ENCODE measurements around the gene ANTXR2.

The ANTXR2 gene

GRCh38 chr4:79979785-79980437 is 93.1 kb downstream of the ANTXR2 start:
- no peak for DNase-seq

DNA sequence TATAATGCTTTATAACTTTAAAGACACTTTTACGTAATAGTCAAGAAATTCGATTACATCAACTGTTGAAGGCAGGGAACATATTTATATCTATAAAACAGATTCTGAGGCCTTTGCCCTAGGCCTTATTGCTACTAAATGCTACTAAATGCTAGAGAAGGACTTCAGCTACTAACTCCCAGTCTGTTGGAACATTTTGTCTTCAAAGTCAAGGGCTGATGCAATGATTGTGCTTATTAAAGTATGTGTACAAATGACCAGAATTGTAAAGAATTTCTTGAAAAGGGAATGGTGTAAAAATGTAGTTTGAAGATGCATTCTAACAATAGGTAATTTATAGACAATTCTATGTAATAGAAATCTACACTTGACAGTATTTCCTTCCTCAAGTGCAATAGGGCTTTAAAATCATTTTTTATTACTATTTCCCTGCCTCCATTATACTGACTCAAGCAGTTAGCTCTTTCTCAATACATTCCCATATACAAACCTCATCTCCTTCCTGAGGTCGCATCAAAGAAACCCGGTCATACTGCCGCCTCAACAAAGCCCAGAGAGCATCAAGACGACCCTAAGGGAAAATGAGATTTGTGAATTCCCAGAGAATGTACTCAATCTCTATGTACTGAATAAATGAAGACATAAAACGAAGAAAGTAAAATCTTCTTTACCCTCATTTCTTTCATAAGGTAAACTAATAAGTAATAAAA is 95.7 kb downstream of the ANTXR2 start:
- no peak for DNase-seq

- DNase-seq, result peak; percentile 88
Measured at GRCh38 chr4:79964400-79965211, 108.4 kb downstream of the ANTXR2 start.

- no peak for DNase-seq
Measured at GRCh38 chr4:79964020-79964399, 109.0 kb downstream of the ANTXR2 start.

DNA sequence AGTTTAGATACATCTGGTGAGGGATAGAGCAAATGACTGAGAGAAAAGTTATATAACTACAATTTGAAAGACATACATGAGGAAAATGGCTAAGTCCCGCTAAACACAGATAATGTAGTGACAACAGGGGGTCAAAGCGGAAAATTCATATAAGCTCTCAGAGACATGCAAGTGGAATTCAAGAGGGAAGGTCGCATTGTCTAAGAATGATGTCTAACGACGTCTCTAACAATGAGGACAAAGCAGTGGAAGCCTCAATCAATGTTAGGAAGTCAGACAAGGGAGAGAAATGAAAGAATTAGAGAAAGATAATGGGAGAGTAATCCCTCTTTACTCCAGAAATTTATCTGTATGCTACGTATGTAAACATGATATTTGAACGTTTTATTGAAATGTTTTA is 113.4 kb downstream of the ANTXR2 start:
- peak; percentile 57 for DNase-seq

GRCh38 chr4:79958466-79959264 is 114.4 kb downstream of the ANTXR2 start:
- DNase-seq, result no peak

GRCh38 chr4:79949178-79949577 is 123.9 kb downstream of the ANTXR2 start:
- DNase-seq, result no peak

- no peak for DNase-seq
Measured at GRCh38 chr4:79948739-79949138, 124.3 kb downstream of the ANTXR2 start.

DNA sequence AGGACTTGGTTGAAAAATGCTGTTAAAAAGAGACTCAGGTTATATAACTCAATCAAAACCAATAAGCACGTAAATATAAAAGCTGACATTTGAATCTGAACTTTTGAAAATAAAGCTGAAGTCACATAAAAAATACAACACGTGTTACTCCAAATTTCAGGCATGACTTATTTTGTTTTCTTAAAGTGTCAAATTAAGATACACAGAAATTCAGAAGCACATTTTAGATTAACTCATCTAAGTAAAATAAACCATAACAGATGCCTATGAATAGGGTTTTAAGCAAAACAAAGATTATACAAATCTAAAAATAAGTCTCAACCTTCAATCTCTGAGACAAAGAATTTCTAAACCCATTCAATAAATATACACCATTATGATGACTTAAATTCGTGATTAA is 124.8 kb downstream of the ANTXR2 start:
- DNase-seq, result no peak

- DNase-seq, result no peak
Measured at GRCh38 chr4:79947386-79947785, 125.6 kb downstream of the ANTXR2 start.

- DNase-seq, result no peak
Measured at GRCh38 chr4:79935274-79935673, 137.8 kb downstream of the ANTXR2 start.

DNA sequence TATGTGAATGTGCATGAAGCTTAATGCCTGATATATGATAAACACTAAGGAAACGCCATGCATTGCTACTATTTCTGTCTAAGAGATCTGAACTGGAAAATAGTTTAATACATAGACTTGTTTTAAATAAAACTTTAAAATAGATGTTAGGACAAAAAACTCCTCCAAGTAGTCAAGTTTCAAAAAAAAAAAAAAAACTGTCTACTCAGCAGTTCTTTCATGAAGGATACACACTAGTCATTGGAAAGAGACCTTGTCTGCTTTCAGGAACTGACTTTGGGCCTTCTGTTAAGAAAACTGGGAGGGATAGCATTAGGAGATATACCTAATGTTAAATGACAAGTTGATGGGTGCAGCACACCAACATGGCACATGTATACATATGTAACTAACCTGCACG is 138.4 kb downstream of the ANTXR2 start:
- no peak for DNase-seq

DNA sequence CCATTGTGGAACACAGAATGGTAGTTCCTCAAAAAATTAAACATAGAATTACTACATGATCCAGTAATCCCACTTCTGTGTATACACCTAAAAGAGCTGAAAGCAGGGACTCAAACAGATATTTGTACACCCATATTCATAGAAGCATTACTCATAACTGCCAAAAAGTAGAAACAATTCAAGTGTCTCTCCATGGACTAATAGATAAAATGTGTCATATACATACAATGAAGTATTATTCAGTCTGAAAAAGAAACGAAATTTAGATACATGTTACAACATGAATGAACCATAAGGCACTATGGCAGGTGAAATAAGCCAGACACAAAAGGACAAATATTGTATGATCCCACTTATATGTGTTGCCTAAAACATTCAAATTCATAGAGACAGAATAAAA is 145.1 kb downstream of the ANTXR2 start:
- DNase-seq, result no peak

- DNase-seq, result no peak
Measured at GRCh38 chr4:79923281-79923680, 149.7 kb downstream of the ANTXR2 start.

DNA sequence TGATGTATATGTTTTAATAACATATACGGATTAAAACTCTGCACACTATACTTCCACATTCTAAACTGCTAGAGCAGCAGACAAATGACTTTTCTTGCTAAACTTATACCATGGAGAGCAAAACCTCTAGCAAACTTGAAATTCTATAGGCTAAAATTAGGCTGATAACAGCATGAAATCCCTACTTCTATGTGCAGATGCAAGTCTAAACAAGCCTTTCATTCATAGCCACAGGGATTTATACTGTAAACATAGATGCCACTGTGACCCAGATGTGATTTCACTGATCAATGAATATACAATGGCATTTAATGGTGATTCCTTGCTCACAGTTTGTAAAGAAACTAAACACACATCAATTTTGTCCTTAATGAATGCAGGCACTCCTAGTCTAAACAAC is 151.0 kb downstream of the ANTXR2 start:
- DNase-seq, result no peak

DNA sequence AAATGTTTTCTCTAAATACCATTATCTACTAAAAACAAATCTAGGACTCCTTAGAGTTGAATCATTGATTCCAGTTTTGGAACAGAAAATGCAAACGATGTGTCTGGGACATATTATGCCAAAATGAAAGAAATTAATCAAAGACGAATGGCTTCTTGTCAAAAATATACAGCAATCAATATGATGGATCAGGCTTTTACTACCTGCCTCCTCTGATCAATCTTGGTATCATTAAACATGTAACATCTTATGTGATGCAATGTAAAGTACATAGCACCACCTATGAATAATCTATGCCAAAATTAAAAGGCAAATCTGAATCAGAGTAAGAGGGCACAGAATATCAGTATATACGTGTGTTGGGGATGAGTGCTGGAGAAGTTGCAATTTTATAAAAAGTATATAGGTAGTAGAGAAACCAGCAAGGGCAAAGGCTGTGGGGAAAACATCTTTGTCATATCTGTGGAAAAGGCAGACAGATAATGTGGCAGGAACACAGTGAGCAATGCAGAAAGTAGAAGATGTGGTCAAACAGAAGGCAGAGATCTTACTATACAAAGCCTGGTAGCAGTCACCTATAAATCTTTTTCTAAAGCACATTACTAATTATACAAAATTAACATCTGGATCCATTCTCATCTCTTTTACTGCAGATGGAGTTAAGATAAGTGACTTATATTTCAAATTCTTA is 152.7 kb downstream of the ANTXR2 start:
- no peak for DNase-seq

DNA sequence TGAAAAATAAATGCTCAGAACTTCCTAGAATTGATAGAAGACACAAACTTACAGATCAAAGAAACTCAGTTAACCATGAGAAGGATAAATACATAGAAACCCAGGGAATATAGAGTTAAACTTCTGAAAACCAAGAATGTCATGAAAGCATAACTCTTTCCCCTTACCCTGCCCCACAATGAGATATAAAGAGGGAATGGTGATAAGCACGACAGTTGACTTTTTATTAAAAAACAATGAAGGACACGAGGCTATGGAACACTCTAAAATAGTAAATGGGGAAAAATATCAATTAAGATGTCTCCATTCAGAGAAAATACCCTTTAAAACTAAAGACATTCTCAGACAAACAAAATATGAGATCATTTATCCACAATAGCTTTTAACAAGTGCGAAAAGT is 154.7 kb downstream of the ANTXR2 start:
- DNase-seq, result no peak

DNA sequence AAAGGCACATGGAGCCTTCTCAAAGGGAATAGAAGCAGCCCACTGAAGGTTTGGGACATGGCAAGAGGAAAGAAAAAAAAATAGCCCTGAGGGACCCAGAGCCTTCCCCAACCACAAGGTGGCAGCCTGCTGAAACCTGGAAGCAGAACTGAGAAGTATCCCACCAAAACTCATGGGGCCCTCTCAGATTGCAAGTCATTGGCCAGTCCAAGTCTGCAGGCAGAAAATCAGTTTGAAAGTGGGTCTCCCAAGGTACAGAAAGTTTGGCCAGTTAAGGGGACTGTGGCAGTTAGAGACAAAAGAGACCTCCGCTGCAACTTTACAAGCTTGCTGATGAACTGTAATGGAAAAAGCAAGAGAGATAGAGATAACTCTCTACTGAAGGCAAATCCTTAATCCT is 155.8 kb downstream of the ANTXR2 start:
- DNase-seq, result no peak

DNA sequence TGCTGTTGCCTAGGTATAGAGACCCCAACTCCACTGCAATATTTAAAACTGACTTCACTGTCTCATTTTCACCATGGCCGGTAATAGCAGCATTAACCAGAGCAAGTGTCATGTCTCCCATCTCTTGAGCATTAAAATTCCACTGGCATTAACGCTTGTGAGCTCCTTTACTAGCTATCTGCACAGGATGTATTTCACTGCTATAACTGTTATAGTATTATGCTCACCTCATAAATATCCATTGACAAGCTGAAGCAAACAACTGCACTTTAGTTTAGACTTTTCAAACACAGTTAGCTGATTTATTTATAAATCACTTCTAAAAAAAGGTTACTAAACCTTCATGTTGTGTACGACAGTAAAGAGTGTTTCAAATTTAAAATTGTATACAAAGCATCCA is 157.8 kb downstream of the ANTXR2 start:
- no peak for DNase-seq

- no peak for DNase-seq
Measured at GRCh38 chr4:79913581-79913980, 159.4 kb downstream of the ANTXR2 start.

- DNase-seq, result no peak
Measured at GRCh38 chr4:79907001-79907400, 166.0 kb downstream of the ANTXR2 start.

DNA sequence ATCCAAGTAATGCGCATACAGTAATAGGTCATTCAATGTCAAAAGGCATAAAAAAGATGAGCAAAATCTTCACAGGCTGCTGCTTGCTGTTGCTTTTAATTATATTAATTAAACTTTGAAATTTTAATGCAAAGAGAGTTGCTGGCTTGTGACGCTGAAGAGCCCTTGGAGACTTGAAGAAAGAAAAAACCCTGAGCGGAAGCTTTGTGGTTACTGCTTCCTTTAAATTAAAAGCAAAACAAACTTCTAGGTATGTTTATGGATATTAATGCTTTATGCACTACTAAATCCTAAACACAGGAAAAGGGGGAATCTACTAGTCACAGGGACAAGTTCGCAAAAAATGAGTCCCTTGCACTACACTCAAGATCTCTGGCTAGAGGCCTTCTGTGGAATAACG is 166.7 kb downstream of the ANTXR2 start:
- DNase-seq, result no peak

GRCh38 chr4:79905212-79905611 is 167.8 kb downstream of the ANTXR2 start:
- DNase-seq, result no peak
